ENCODE measurements around the gene RAD51B.
"Not testable (repeated sequence)": the region's sequence is repeated elsewhere in the genome, so short reads cannot be mapped to it uniquely, and the experiment has no call there.

Gene RAD51B

DNA sequence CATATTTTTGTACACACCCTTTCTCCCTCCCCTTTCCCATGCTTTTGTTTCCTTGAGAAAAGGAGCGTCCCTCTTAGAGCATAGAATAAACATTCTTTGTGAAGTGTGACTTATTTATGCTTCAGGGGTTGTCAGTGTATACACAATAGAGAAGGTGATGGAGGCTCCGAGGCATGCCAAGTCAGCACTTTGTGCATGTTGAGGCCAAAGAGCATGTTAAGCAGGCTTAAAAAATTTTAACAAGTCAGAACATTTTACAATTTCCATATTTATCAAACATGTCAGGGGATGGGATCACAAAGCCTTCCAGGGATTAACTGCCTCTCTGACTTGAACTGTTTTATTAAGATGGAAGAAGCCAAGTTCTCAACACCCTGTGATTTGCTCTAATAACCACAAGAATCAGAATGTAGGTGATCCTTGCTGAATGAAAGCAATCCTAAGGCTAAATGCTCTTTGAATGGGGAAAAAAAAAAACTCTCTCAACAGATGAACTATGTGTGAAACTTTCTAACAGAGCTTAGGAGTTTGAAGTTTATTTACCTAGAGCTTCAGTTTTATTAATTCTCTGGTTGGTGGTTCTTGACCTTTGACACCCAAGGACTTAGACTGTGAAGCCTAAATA lies 223.1 kb downstream of the RAD51B start:
- H3K9ac ChIP-seq = no peak overlapping the region
- H3K4me2 ChIP-seq = no peak overlapping the region
- H3K4me3 ChIP-seq = no peak overlapping the region
- H3K4me1 ChIP-seq = no peaks in the 10 kb centered on the region
- H4K20me1 ChIP-seq = no peaks in the 10 kb centered on the region
- no peaks in the 10 kb centered on the region for H3K27me3 ChIP-seq
- no peak overlapping the region for H3K27ac ChIP-seq
- no peaks in the 10 kb centered on the region for H3K36me3 ChIP-seq
- TF ChIP-seq Cebpa-rat (IDR thresholded peaks at IDR 0.05) = no peak
- no peaks in the 10 kb centered on the region for H3K9me3 ChIP-seq

DNA sequence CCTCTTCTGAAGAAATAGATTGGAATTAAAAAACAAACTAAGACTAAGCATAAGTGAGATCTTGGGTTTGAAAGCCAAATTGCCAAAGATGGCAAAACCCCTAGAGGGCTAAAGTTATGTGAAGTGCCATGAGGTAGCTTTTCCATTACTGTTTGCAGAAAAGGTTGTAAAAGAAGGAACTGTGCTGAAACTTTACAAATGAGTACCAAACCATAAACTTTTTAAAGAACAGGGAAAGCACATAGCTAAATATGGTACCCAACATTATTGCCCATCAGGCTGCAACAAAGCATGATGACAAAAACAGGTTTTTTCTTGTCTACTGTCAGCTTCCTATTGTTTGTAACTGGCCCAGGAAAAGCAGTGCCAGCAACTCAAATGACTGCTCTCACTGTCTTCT lies 224.2 kb downstream of the RAD51B start:
- H3K4me1 ChIP-seq = no peaks in the 10 kb centered on the region
- no peaks in the 10 kb centered on the region for H3K36me3 ChIP-seq
- no peaks in the 10 kb centered on the region for H4K20me1 ChIP-seq
- no peak for TF ChIP-seq Cebpa-rat (IDR thresholded peaks at IDR 0.05)
- no peak overlapping the region for H3K9ac ChIP-seq
- H3K27ac ChIP-seq = no peak overlapping the region
- H3K4me3 ChIP-seq = no peak overlapping the region
- no peaks in the 10 kb centered on the region for H3K9me3 ChIP-seq
- H3K27me3 ChIP-seq = no peaks in the 10 kb centered on the region
- H3K4me2 ChIP-seq = no peak overlapping the region

DNA sequence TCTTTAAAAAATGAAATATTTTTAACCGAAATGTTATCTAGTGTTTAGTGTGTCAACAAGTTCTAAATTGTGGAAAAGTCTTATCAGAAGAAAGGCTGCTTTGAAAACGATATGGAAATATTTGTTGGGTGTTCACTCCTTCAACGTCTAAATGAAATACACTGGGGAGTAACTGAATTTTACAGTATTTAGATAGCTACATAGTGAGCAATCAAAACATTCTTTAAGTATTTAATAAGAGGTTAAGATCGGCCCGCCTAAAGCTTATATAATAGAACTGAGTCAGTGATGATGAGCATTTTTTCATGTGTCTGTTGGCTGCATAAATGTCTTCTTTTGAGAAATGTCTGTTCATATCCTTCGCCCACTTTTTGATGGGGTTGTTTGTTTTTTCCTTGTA lies 228.3 kb downstream of the RAD51B start:
- no peaks in the 10 kb centered on the region for H4K20me1 ChIP-seq
- no peak overlapping the region for H3K4me3 ChIP-seq
- no peak overlapping the region for H3K4me2 ChIP-seq

DNA sequence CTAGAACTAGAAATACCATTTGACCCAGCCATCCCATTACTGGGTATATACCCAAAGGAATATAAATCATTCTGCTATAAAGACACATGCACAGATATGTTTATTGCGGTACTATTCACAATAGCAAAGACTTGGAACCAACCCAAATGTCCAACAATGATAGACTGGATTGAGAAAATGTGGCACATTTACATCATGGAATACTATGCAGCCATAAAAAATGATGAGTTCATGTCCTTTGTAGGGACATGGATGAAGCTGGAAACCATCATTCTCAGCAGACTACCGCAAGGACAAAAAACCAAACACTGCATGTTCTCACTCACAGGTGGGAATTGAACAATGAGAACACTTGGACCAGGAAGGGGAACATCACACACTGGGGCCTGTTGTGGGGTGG lies 229.2 kb downstream of the RAD51B start:
- H4K20me1 ChIP-seq, H3K4me2 ChIP-seq, H3K27me3 ChIP-seq, H3K4me1 ChIP-seq, H3K9me3 ChIP-seq, H3K9ac ChIP-seq, H3K27ac ChIP-seq, H3K4me3 ChIP-seq, H3K36me3 ChIP-seq: not testable (repeated sequence)

More for the DNA sequence above, 228.3 kb downstream of the RAD51B start:
- TF ChIP-seq Cebpa-rat (IDR thresholded peaks at IDR 0.05) = no peak
- Histone ChIP-seq H3K9ac (no peak overlapping the region), H3K4me1 (no peaks in the 10 kb centered on the region), H3K36me3 (no peaks in the 10 kb centered on the region), H3K9me3 (no peaks in the 10 kb centered on the region), H3K27me3 (no peaks in the 10 kb centered on the region), H3K27ac (no peak overlapping the region)

DNA sequence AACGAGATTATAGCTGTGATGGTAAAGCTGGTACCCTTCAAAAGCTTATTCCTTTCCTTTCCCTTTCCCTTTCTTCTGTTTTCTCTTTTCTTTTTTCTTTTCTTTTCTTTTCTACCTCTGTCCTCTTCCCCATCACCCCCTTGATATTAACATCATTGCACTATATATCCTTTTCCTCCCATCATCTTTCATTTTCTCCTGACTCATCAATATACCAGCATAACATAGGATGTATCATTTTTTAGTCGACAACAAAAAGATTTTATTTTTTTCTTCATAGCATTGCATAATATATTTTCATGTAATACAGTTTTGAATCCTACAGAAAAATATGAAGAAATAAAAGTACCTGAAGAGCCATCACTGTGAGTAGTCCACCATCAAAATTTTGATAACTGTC lies 230.6 kb downstream of the RAD51B start:
- Histone ChIP-seq H3K9ac (no peak overlapping the region), H3K4me2 (no peak overlapping the region), H4K20me1 (no peaks in the 10 kb centered on the region), H3K36me3 (no peaks in the 10 kb centered on the region), H3K27ac (no peak overlapping the region), H3K27me3 (no peaks in the 10 kb centered on the region), H3K9me3 (no peaks in the 10 kb centered on the region), H3K4me3 (no peak overlapping the region), H3K4me1 (no peaks in the 10 kb centered on the region)
- TF ChIP-seq Cebpa-rat (IDR thresholded peaks at IDR 0.05) = no peak

DNA sequence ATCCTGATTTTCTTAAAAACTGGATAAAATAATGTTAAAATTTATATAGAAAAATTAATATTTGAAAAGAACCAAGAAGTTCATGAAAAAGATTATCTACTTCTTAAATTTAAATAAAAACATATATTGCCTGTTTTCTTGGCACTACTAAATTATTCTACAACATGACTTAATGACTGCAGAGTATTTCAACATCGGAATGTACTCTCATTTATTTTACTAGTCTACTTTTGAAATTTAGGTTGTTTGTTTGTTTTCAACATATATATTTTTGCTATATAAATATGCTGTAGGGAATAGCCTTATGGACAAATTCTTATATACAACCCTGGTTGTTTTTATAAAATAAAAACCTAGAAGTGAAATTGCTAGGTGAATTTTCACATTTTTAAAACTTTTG lies 231.6 kb downstream of the RAD51B start:
- Histone ChIP-seq H3K36me3 (no peaks in the 10 kb centered on the region), H3K4me1 (no peaks in the 10 kb centered on the region), H3K4me2 (no peak overlapping the region), H3K27me3 (no peaks in the 10 kb centered on the region), H3K9ac (no peak overlapping the region), H3K9me3 (no peaks in the 10 kb centered on the region), H3K4me3 (no peak overlapping the region), H3K27ac (no peak overlapping the region), H4K20me1 (no peaks in the 10 kb centered on the region)
- TF ChIP-seq Cebpa-rat (IDR thresholded peaks at IDR 0.05) = no peak

DNA sequence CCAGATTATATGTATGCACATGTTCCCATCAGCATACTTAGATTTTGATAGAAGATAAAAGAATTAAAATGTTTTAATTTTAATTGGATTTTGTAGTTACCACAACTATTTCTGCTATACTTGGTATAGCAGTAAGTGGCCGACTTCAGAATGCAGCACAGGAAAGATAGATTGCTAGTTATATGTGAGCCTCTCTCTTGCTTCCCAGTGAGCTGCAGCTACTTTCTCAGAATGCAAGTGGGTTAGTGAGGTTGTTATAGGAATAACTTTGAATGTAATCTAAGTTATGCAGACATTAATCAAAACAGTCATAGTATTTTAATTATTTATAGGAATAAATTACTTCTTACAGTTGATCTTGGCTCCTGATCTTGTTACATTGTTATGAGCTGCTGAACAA lies 240.6 kb downstream of the RAD51B start:
- no peaks in the 10 kb centered on the region for H3K4me1 ChIP-seq
- no peaks in the 10 kb centered on the region for H3K36me3 ChIP-seq
- H3K4me2 ChIP-seq = no peak overlapping the region
- H3K9ac ChIP-seq = no peak overlapping the region
- no peak overlapping the region for H3K4me3 ChIP-seq
- H4K20me1 ChIP-seq = no peaks in the 10 kb centered on the region
- no peaks in the 10 kb centered on the region for H3K27me3 ChIP-seq
- H3K9me3 ChIP-seq = peaks cover 9% of the 10 kb centered on the region; the same call in 1 of the 2 replicates
- no peak for TF ChIP-seq Cebpa-rat (IDR thresholded peaks at IDR 0.05)
- H3K27ac ChIP-seq = no peak overlapping the region

DNA sequence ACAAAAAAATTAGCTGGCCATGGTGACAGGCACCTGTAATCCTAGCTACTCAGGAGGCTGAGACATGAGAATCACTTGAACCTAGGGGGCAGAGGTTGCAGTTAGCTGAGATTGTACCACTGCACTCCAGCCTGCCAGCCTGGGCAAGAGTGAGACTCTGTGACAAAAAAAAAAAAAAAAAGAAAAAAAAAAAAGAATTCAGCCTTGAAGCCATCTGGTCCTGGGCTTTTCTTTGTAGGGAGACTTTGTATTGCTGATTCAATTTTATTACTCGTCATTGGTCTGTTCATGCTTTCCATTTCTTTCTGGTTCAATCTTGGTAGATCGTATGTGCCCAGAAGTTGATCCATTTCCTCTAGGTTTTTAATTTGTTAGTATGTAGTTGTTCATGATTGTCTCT lies 243.1 kb downstream of the RAD51B start:
- Histone ChIP-seq H4K20me1 (no peaks in the 10 kb centered on the region), H3K4me2 (no peak overlapping the region), H3K9me3 (peaks cover 16% of the 10 kb centered on the region; the same call in 1 of the 2 replicates), H3K4me1 (no peaks in the 10 kb centered on the region), H3K9ac (no peak overlapping the region), H3K4me3 (no peak overlapping the region), H3K27me3 (no peaks in the 10 kb centered on the region), H3K36me3 (no peaks in the 10 kb centered on the region), H3K27ac (no peak overlapping the region)
- no peak for TF ChIP-seq Cebpa-rat (IDR thresholded peaks at IDR 0.05)

DNA sequence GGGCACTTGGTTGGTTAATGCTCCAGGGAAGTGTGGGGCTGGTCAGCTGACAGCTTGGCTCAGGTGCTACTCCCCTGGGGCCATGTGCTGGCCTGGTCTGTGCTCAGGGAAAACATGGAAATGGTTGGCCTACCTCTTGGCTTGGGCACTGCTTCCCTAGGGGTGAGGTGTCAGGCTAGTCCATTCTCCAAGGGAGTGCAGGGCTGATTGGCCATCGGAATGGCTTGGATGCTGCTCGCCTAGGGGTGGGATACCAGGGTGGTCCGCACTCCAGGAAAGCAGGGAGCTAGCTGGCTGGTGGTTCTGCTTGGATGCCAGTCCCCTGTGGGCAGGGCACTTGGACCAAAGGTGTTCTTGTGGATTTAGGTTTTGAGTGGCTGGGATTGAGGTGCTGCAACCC lies 245.7 kb downstream of the RAD51B start:
- peaks cover 41% of the 10 kb centered on the region for H3K9me3 ChIP-seq
- H3K27me3 ChIP-seq = no peaks in the 10 kb centered on the region
- H3K4me1 ChIP-seq = no peaks in the 10 kb centered on the region
- H4K20me1 ChIP-seq = no peaks in the 10 kb centered on the region
- H3K4me3 ChIP-seq = no peak overlapping the region
- no peak overlapping the region for H3K27ac ChIP-seq
- no peak overlapping the region for H3K9ac ChIP-seq
- no peaks in the 10 kb centered on the region for H3K36me3 ChIP-seq
- H3K4me2 ChIP-seq = no peak overlapping the region
- TF ChIP-seq Cebpa-rat (IDR thresholded peaks at IDR 0.05) = no peak

DNA sequence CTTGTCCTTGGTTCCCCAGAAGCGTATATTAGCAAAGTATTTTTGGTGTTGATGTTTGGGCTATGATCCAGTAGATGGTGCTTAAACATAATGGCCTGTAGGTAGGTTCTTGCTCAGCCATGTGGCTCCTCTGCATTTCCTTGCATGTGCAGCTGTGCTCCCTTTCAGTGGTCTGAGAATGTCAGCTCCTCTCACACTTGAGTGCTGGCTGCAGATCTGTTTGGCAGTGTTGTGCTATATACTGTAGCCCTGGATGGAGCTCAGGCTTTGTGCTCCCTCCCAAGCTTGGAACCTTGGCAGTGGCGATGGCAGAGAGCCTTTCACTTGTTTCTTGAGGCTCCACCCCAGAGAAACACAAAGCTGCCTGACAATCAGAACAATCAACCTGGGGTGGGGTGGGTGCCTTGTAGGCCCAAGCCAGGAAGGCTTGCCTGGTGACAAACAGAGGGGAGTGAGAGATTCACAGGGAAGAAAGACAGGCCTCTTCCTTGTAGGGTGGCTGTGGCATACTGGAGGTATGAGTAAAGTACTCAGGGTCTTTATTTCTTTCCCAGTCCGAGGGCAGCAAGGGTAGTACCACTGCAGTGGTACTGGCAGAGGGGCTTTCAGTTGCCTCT lies 255.3 kb downstream of the RAD51B start:
- TF ChIP-seq Cebpa-rat (IDR thresholded peaks at IDR 0.05) = no peak
- Histone ChIP-seq H3K27ac (peak overlapping the region; percentile 54), H3K9ac (no peak overlapping the region), H4K20me1 (no peaks in the 10 kb centered on the region), H3K27me3 (no peaks in the 10 kb centered on the region), H3K4me1 (peaks cover 18% of the 10 kb centered on the region), H3K4me3 (no peak overlapping the region), H3K4me2 (peak overlapping the region; percentile 11), H3K9me3 (peaks cover 45% of the 10 kb centered on the region), H3K36me3 (0 out of 2 replicates have a peak, but pooled peaks cover 3% of the 10 kb centered on the region)
